Stimulated activated CD8-positive, alpha-beta memory T cell treated with anti-CD3 and anti-CD28 coated beads, Interleukin-7, amount 100 ng/mL, for 4 hours (primary cell): Measurements from ENCODE around the gene SFXN4.
A peak's percentile ranks its signal among the peaks of the same experiment; 100 is the strongest.
"Not testable (repeated sequence)": the region's sequence is repeated elsewhere in the genome, so short reads cannot be mapped to it uniquely, and the experiment has no call there.

Source experiments
- DNase-seq, 2 donors: peaks; one replicate each; pipeline ENCODE4 v3.0.0-alpha.2; 2020; ENCODE audit warnings: low read depth in 2 of 2

Gene SFXN4

DNA sequence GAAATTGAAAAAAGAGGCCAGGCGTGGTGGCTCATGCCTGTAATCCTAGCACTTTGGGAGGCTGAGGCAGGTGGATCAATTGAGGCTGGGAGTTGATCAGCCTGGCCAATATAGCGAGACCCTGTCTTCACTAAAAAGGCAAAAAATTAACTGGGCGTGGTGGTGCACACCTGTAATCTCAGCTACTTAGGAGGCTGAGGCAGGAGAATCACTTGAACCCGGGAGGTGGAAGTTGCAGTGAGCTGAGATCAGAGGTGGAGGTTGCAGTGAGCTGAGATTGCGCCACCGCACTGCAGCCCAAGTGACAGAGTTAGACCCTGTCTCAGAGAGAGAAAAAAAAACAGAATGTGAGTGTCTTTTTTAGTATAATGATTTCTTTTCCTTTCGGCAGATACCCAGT is 59.6 kb downstream of the SFXN4 start:
- not testable (repeated sequence) for DNase-seq

DNA sequence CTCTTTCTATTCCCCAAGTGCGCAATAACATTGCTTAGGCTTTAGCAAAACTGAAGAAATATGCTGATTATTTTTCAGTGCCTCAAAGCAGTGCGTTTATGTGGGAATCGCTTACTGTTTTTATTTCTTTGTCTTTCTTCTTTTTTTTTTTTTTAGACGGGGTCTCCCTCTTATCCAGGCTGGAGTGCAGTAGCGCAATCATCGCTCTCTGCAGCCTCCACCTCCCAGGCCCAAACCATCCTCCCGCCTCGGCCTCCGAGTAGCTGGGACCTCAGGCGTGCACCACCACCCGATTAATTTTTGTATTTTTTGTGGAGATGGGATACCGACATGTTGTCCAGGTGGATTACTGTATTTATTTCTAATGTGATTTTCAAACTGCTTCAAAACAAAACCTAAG is 60.4 kb downstream of the SFXN4 start:
- no peak for DNase-seq

DNA sequence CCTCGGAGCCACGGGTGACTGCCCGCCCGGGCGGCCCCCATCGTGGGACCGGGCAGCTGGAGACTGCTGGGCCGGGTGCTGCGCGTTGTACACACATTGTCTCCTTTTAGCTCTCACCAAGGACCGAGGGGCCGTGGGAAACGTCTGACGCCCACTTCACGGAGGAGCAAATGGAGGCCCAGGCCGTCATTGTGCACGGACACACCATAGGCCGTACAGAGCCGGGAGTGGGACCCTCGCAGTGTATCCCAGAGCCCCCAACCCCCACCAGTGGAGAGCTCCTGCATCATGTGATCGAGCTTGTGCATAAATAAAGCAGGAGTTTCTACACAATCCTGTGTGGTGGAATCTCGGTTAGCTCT is 60.9 kb downstream of the SFXN4 start:
- DNase-seq = no peak

DNA sequence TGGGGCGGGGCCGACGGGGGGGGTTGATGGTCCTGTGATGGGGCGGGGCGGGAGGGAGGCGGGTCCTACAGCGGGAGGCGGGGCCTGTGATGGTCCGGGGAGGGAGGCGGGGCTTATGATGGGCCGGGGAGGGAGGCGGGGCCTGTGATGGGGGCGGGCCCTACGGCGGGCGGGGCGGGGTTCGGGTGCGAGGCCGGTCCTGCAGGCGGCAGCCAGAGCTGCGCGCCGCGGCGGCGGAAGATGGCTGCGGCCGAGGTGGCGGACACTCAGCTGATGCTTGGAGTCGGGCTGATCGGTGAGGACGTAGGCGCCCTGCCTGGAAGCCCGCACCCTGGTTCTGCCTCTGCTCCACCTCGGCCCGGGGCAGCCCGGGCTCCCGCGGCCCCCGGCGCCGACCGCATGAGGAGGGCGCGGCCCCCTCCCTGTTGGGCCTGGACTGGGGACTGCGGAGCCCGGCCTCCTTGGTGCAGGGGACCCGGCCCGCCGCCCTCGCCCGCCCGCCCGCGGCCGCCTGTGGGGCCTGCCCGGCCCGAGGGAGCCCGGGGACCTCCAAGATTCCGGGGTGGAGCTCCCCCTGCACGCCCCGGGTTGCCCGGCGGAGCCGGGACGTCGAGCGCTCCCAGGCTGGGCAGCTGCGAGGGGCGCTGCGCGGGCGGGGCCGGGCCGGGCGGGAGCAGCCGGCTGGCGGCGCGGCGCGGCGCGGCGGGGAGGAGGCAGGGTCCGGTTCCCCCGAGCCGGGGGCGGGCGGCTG is 61.4 kb downstream of the SFXN4 start, which contains the start of gene DENND10:
TSS of gene DENND10 (plus strand) at position 211 of the 751 bp plus-strand sequence. CDS start at position 241, 30 bp downstream.
- DNase-seq = peak; percentile 61 to 72

DNA sequence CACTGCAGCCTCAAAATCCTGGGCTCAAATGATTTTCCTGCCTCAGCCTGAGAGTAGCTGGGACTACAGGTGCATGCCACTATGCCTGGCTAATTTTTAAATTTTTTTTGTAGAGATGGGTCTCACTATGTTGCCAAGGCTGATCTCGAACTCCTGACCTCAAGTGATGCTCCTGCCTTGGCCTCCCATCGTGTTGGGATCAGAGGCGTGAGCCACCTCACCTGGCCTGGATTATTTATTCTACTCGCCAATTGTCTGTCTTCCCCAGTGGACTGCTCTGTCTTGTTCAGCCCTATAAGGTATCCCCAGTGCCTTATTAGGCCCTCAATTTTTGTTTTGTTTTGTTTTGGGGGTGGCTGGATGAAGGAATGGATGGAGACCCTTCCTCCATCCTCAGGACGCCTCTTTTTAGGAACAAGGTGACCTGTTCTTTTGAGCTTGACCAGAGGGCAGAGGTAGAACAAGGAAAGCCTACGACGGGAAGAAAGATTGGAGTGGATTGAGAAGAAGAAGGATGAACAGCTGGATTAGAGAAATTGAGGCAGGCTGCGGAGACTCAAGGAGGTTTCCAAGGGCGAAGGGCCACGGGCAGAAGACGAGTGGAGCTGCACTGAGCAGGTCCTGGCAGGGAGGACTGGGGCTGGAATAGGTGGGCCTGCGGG is 62.1 kb downstream of the SFXN4 start:
- DNase-seq = no peak

DNA sequence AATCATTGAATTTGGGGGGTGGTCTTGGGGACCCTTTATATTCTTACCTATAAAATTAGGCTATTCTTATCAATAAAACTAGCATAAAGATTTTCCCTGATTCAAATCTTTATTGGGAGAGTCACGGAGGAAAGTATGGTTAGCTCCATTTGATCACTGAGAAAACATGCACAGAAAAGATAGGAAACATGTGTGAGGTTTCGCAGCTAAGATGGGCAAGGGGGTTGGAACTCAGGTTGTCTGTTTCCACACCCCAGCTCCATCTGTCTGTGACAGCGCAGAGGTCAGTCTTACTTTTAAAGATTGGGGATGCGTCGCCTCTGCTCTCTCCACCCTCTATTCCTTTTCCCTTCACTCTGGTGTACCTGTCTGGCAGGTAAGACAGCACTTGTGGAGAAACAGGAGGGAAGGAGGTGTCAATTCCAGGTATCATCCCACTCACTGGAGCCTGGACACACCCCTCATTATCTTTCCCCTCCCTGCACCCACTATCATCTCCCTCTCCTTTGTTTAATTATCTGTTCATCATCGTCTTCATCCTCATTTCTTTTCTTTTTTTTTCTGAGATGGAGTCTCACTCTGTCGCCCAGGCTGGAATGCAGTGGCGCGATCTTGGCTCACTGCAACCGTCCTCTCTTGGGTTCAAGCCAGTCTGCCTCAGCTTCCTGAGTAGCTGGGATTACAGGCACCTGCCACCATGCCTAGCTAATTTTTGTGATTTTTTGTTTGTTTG is 64.0 kb downstream of the SFXN4 start:
- DNase-seq = no peak

DNA sequence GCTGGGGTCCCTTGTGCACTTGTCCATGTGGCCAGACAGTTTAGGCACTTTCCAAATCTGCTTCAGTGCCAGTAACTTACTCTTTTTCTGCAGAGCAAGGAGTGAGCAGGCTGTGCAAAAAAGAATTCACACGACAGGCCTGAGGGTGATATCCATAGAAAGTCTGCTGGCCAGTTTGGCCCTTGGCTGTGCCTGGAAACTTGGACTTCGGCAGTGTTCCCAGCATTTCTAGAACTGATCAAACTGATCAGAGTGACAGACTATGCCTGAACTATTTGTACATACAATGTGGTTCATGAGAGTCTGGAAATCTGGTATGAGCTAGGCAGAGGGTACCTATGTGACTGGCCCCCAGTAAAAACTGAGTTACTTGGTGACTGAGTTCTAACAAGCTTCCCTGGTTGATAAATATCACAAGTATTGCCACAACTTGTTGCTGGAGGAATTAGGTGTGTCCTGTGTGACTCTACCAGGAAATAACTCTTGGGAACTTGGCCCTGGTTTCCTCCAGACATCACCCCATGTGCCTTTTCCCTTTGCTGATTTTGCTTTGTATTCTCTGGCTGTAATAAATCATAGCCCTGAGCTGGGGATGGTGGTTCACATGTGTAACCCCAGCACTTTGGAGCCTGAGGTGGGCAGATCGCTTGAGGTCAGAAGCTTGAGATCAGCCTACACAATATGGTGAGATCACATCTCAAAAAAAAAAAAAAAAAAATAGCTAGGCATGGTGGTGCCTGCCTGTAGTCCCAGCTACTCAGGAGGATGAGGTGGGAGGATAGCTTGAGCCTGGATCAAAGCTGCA is 64.9 kb downstream of the SFXN4 start:
- DNase-seq = no peak

DNA sequence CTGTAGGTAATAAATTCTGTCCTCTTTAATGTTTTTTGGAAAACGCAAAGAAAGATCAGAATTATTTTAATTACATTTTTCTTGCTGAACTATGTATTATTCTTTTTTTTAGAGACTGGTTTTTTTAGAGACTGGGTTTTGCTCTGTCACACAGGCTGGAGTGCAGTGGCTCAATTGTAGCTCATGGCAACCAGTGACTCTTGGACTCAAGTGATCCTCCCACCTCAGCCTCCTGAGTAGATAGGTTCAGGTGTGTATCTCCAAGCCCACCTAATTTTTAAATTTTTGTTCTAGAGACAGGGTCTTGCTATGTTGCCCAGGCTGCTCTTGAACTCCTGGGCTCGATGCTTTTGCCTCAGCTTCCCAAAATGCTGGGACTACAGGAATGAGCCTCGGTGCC is 66.9 kb downstream of the SFXN4 start:
- no peak for DNase-seq

DNA sequence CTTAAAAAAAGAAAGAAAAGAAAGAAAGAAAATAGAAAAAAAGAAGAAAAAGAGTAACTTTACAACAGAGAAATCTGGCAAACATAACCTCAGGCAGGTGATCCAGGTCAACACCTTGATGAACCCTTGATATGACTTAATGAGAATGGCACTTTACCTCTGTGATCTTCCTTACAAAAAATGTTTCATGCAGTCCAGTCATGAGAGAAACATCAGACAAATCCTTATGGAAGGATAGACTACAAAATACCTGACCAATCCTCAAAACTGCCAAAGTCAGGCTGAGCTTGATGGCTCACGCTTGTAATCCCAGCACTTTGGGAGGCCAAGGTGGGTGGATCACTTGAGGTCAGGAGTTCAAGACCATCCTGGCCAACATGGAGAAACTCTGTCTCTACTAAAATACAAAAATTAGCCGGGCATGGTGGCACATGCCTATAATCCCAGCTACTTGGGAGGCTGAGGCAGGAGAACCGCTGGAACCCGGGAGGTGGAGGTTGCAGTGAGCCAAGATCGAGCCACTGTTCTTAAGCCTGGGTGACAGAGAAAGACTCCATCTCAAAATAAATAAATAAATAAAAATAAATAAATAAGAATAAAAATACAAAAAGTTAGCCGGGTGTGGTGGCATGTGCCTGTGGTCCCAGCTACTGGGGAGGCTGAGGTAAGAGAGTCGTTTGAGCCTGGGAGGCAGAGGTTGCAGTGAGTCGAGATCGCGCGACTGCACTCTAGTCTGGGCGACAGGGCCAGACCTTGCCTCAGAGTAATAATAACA is 68.7 kb downstream of the SFXN4 start:
- DNase-seq = not testable (repeated sequence)

DNA sequence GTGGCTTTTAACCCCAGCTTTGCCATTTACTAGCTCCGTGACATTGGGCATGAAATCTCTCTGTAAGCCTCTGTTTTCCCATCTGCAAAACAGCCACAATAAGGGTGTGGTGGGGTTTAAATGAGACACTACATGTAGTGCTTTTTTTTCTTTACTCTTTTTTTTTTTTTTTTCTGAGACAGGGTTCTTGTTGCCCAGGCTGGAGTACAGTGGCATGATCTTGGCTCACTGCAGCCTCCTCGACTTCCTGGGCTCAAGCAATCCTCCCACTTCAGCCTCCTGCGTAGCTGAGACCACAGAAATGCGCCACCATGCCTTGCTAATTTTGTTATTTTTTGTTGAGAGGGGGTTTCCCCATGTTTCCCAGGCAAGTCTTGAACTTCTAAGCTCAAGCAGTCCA is 69.9 kb downstream of the SFXN4 start:
- no peak for DNase-seq

DNA sequence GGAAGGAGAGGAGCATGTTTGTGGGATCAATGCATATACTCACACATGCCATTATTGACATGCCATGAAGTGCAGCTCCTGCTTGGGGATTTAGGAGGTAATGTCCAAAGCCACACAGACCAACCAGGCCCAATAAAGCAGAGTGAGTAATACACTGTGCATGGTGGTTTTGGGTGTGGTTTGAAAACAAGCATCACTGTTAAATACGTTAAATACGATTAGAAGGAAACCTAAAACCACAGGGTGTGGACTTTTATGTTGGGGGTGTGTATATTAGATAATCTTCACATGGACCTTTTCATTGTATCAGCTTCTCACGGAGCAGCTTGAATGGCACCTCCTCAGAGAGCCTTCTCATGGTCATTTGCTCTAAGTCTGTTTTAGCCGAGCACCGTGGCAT is 74.5 kb downstream of the SFXN4 start:
- DNase-seq = no peak
